Astrocyte of the spinal cord (primary cell): ENCODE data around the gene IFNA4.
"Not testable (repeated sequence)": the region's sequence is repeated elsewhere in the genome, so short reads cannot be mapped to it uniquely, and the experiment has no call there.

Experiments
- DNase-seq: peaks from one replicate; pipeline ENCODE4 v3.0.0; 2011; ENCODE audit warnings: low read depth, low spot score
- H3K4me3 ChIP-seq: 2 replicates; pipeline ENCODE4 v1.5.1; 2011; ENCODE audit warnings: low read depth, mild to moderate bottlenecking, low read length, moderate library complexity
- CTCF ChIP-seq: IDR thresholded peaks from 2 replicates; pipeline ENCODE4 v1.5.1; 2012; ENCODE audit warnings: low read depth, mild to moderate bottlenecking, low read length, inconsistent platforms
- in situ Hi-C: cut with HindIII; loops from 2 replicates; pipeline ENCODE4 v1.10.0; 2017; ENCODE audit warnings: low sequenced_read_pairs

Gene IFNA4

GRCh38 chr9:21182810-21183736, 4.3 kb downstream of the IFNA4 start:
- in situ Hi-C loops, H3K4me3 ChIP-seq: not testable (repeated sequence)
- peak; percentile 1 for DNase-seq
- TF ChIP-seq CTCF = peak; percentile 54

GRCh38 chr9:21174671-21175070, 12.7 kb downstream of the IFNA4 start:
- TF ChIP-seq CTCF = no peak
- in situ Hi-C loops = no loop called here
- peak; percentile 8 for DNase-seq

DNA sequence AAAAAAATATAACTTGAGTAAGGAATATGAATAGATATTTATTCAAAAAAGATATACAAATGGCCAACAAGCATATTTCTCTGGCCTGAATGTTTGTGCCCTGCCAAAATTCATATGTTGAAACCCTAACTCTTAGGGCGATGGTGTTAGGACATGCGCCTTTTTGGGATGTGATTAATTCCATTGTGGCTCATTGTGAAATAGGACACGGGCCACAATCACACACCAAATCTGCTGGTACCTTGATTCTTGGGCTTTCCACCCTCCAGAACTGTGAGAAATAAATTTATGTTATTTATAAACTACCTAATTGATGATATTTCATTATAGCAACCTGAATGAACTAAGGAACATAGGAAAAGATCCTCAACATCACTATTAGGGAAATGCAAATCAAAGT, 15.2 kb downstream of the IFNA4 start:
- no peak for TF ChIP-seq CTCF
- no peak for DNase-seq
- no peak overlapping the region for H3K4me3 ChIP-seq
- in situ Hi-C loops = no loop called here

More at GRCh38 chr9:21174671-21175070, 12.7 kb downstream of the IFNA4 start:
- H3K4me3 ChIP-seq = no peak overlapping the region

- TF ChIP-seq CTCF = no peak
- in situ Hi-C loops = no loop called here
- DNase-seq = no peak
- H3K4me3 ChIP-seq = no peak overlapping the region
These were observed 16.0 kb downstream of the IFNA4 start for GRCh38 chr9:21171351-21171750.

GRCh38 chr9:21166560-21166959, 20.8 kb downstream of the IFNA4 start, which contains the start of gene IFNA21:
Gene IFNA21 (minus strand): TSS chr9:21166660. CDS start chr9:21166612, 48 bp downstream.
- H3K4me3 ChIP-seq, DNase-seq, in situ Hi-C loops: not testable (repeated sequence)

DNA sequence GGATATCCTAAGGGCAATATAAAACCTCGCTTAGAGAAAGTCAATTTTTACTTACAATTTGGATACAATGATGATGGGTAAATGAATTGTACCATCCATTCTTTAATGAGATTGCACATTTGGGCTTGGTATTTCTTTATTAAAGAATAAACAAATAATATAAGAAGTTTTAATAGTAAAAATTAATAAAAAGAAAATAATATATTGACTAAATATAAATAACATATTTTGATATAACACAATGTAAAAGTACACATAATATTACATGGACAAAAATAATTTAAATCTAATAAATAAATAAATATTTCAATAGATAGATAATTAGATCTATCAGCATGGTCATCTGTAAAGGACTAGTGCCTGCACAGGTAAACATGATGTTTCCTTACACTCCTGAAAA, 21.9 kb downstream of the IFNA4 start:
- in situ Hi-C loops = no loop called here
- TF ChIP-seq CTCF = no peak
- no peak for DNase-seq
- H3K4me3 ChIP-seq = no peak overlapping the region

DNA sequence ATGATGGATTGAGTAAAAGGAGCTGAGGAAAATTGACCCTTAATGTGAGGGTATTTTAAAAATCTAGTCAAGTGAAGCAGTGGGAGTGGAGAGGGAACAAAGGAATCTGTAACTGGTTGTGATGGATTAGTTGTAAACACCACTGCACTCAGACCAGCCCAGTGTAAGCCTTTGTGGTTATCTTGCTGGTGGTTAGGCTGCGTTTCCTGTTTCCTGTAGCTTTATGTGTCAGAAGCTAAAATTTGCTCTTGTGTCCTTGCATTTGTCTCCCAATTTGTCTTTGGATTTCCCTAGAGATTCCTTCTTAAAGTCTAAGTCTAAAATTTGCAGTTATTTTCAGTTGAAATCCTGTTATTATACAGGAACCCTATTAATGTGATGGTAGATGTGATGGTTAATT, 27.2 kb downstream of the IFNA4 start:
- no peak for TF ChIP-seq CTCF
- in situ Hi-C loops = no loop called here
- DNase-seq = peak; percentile 54
- H3K4me3 ChIP-seq = no peak overlapping the region
